Transverse colon (tissue), 4 donors: ENCODE results near the gene IFNGR2. TPM values are rescaled to one million over a fixed set of nuclear protein-coding genes. Genes with fewer than 3 reads are reported as not detected.

Experiments used
- DNase-seq: peaks from one replicate; pipeline ENCODE4 v3.0.0-alpha.2; 2019
- H3K27ac ChIP-seq, 4 donors: fragments of 200-600 bp; sonication (generic); 2 replicates each; pipeline ENCODE4 v1.5.1; 2016 to 2018; ENCODE audit warnings: inconsistent platforms in 4 of 4
- H3K27me3 ChIP-seq: fragments of 200-600 bp; sonication (generic); 2 replicates; pipeline ENCODE4 v1.5.1; 2017; ENCODE audit warnings: inconsistent platforms
- H3K36me3 ChIP-seq, 4 donors: fragments of 200-600 bp; sonication (generic); 2 replicates each; pipeline ENCODE4 v1.5.1; 2017 to 2019; ENCODE audit warnings: inconsistent platforms in 4 of 4
- H3K4me1 ChIP-seq, 4 donors: fragments of 200-600 bp; sonication (generic); 2 replicates each; pipeline ENCODE4 v1.5.1; 2017 to 2020; ENCODE audit warnings: inconsistent platforms in 4 of 4
- H3K4me3 ChIP-seq, 4 donors: fragments of 200-600 bp; sonication (generic); 1 replicate in 1 of 4; 2 replicates in 3 of 4; pipeline versions ENCODE4 v1.5.1 to v1.6.1; 2017 to 2019; ENCODE audit warnings: inconsistent platforms in 4 of 4
- H3K9me3 ChIP-seq, 2 donors: fragments of 200-600 bp; sonication (generic); 2 replicates each; pipeline ENCODE4 v1.5.1; 2017 to 2019; ENCODE audit warnings: inconsistent platforms in 2 of 2
- EP300 ChIP-seq: sonication (generic); formaldehyde crosslinking; IDR thresholded peaks from one replicate; pipeline ENCODE4 v1.6.1; 2017; ENCODE audit warnings: antibody characterized with exemption, low read depth
- POLR2A ChIP-seq: fragments of 450-650 bp; IDR thresholded peaks from one replicate; pipeline ENCODE4 v1.6.1; 2016; ENCODE audit warnings: antibody characterized with exemption, mild to moderate bottlenecking, moderate library complexity
- POLR2AphosphoS5 ChIP-seq, 3 donors: sonication (generic); formaldehyde crosslinking; IDR thresholded peaks; one replicate each; pipeline ENCODE4 v1.6.1; 2016; ENCODE audit warnings: antibody characterized with exemption in 3 of 3
- WGBS, 2 donors: methylation state at CpG; one replicate each; pipeline ENCODE4 v1.1.5; 2018; ENCODE audit warnings: low coverage in 1 of 2; 5-methylcytosine and 5-hydroxymethylcytosine counted together
- in situ Hi-C, 4 donors: fragments of 200-750 bp; cut with MboI; loops; one replicate each; pipeline versions ENCODE4 v1.15.0 to v1.15.1; 2017; ENCODE audit warnings: low sequenced_read_pairs in 3 of 4, low pct_ligation_motif_present in 1 of 4, low pct_unique_long_range_greater_than_20kb in 1 of 4
- intact Hi-C: fragments of 100-400 bp; cut with DNase I; formaldehyde crosslinking; loops from one replicate; pipeline ENCODE4 v1.15.1; 2023; ENCODE audit warnings: low total_unique reads
- total RNA-seq, 4 donors: library from RNA; depleted of rRNA; stranded (reverse); fragments of >200 nt; gene quantifications; one replicate each; pipeline ENCODE4 v1.1.0, GENCODE V29; 2016
- TF ChIP-seq, protein P1 (sequence below), 5 experiments: fragments of 200-600 bp in 3 of 5; fragments of 450-650 bp in 2 of 5; sonication (generic) in 3 of 5; IDR thresholded peaks; 1 replicate in 2 of 5; 2 replicates in 3 of 5; pipeline ENCODE4 v1.5.1; 2016 to 2017; ENCODE audit warnings: antibody characterized with exemption in 5 of 5, inconsistent platforms in 3 of 5, mild to moderate bottlenecking in 2 of 5, moderate library complexity in 1 of 5

IFNGR2 gene
- total RNA-seq, 4 donors from 2014 or later: 40.8 to 131 (median 76.6) TPM

DNA sequence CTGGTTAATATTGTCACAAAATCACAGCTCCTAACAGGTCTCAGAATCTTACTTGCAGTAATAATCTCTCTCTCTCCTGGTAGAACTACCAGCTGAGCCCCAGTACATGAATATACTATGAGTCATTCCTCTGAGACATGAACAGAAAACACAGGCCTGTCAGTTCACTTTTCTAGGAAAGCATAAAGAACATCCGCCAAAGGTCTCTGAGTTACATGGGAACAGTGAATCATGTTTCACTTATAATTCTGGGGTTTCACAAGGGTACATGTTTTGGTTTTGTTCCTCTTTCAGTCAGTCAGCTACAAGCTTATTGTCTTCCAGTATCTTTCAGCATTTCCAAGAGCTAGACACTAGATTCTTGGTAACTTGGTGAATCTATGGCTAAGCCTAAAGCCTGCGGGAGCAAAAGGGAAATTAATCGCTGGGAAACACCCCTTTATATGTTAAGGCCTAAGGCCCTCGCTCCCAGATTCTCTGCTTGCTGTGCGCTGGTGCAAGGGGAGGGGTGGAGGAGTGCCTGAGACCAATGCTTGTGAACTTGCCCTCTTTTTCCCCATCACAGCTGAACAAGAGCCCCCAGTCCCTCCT is 31.7 kb downstream of the IFNGR2 start:
- TF ChIP-seq, protein P1, sequence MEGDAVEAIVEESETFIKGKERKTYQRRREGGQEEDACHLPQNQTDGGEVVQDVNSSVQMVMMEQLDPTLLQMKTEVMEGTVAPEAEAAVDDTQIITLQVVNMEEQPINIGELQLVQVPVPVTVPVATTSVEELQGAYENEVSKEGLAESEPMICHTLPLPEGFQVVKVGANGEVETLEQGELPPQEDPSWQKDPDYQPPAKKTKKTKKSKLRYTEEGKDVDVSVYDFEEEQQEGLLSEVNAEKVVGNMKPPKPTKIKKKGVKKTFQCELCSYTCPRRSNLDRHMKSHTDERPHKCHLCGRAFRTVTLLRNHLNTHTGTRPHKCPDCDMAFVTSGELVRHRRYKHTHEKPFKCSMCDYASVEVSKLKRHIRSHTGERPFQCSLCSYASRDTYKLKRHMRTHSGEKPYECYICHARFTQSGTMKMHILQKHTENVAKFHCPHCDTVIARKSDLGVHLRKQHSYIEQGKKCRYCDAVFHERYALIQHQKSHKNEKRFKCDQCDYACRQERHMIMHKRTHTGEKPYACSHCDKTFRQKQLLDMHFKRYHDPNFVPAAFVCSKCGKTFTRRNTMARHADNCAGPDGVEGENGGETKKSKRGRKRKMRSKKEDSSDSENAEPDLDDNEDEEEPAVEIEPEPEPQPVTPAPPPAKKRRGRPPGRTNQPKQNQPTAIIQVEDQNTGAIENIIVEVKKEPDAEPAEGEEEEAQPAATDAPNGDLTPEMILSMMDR (IDR thresholded peaks at IDR 0.05): no peak
- TF ChIP-seq POLR2AphosphoS5 (IDR thresholded peaks at IDR 0.05) (peak; percentile 31 to 82 (median 59)), EP300 (no peak), POLR2A (no peak)
- no peak for DNase-seq
- Histone ChIP-seq H3K4me3 (no peak overlapping the region), H3K27me3 (no peaks in the 10 kb centered on the region), H3K4me1 (peaks cover 6 to 18% (median 6%) of the 10 kb centered on the region in 4 donors), H3K27ac (peak overlapping the region; percentile 72 to 83 (median 78)), H3K9me3 (no peaks in the 10 kb centered on the region), H3K36me3 (peaks cover 0 to 52% (median 25%) of the 10 kb centered on the region in 4 donors)
- WGBS, 2 donors: 62 to 85% methylated on average over 4 to 5 of the region's 5 CpGs
- intact Hi-C loops (no loop called here), in situ Hi-C loops (loop anchor here in 1 of 4 donors (25.0 kb wide), 1 partner anchor 498 kb away; no protein-coding TSS in a partner anchor)

DNA sequence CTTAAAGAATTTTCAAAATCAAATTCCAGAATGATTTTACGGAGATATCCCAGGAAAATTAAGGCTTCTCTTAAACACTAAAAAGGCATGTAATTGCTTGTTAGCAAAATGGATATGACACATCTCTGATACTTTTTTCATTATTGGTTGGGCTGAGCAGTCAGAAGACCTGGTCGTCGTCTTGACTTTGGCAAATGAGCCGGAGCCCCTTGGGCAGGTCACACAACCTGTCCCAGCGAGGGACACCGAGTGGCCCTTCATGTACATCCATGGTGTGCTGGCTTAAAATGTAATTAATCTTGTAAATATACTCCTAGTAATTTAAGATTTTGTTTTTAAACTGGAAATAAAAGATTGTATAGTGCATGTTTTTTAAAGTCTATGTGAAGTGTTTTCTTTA is 33.9 kb downstream of the IFNGR2 start:
- Histone ChIP-seq H3K36me3 (peaks cover 0 to 43% (median 21%) of the 10 kb centered on the region in 4 donors), H3K27me3 (no peaks in the 10 kb centered on the region), H3K27ac (no peak overlapping the region), H3K9me3 (no peaks in the 10 kb centered on the region), H3K4me3 (no peak overlapping the region), H3K4me1 (peaks cover 7 to 23% (median 9%) of the 10 kb centered on the region in 4 donors)
- TF ChIP-seq POLR2AphosphoS5 (IDR thresholded peaks at IDR 0.05): no peak
- no peak for TF ChIP-seq POLR2A
- no peak for TF ChIP-seq EP300
- TF ChIP-seq, protein P1 (IDR thresholded peaks at IDR 0.05): no peak
- DNase-seq: no peak
- in situ Hi-C loops (loop anchor here in 1 of 4 donors (25.0 kb wide), 1 partner anchor 500 kb away; no protein-coding TSS in a partner anchor), intact Hi-C loops (no loop called here)
- 82 to 89% methylated on average over 5 to 6 of the region's 6 CpGs for WGBS, 2 donors

DNA sequence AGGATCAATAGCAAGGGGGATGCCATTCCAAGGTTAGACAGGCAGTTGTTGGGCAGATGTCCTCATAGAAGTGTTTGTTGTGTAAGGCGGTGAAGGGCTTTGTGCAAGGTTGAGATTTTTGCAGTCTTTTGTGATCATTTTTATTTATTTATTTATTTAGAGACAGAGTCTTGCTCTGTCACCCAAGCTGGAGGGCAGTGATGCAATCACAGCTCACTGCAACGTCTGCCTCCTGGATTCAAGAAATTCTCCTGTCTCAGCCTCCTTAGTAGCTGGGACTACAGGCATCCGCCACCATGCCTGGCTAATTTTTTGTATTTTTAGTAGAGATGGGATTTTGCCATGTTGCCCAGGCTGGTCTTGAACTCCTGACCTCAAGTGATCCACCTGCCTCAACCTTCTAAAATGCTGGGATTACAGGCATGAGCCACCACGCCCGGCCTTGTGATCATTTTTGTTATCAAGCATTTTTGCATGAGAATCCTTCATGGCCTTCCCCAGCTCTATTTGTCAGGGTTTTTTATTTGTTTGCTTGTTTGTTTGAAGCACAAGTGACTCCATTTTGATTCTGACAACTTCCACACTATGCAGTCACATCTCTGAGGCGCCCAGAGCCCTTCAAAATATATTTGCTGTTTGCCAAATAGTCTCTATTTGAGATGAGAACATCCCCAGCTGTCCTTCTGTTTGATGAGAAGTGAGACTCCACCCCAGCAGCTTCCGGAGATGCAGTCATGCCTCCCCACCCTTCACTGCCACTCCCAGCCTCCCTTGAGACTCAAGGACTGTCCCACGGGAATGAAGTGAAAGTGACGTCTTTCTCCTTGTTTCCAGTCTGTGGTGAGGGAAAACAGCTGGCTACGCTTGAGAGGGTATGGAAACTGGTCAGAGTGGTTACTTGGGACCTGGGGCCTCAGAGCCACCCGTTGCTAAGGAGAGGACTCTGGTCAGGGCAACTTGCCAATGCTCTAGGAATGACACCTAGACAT is 38.6 kb downstream of the IFNGR2 start:
- Histone ChIP-seq H3K4me3 (no peak overlapping the region), H3K27ac (peak overlapping the region; percentile 43 to 70 (median 56)), H3K9me3 (no peaks in the 10 kb centered on the region), H3K27me3 (no peaks in the 10 kb centered on the region), H3K36me3 (peaks cover 0 to 25% (median 11%) of the 10 kb centered on the region in 4 donors), H3K4me1 (peaks cover 0 to 12% (median 5%) of the 10 kb centered on the region in 4 donors)
- in situ Hi-C loops (loop anchor here in 2 of 4 donors (10.0 to 25.0 kb wide), 2 partner anchors 247 to 504 kb away; no protein-coding TSS in a partner anchor), intact Hi-C loops (loop anchor here (10.0 kb wide), 2 partner anchors 77 to 237 kb away; no protein-coding TSS in a partner anchor)
- WGBS, 2 donors: 48 to 75% methylated on average over 4 to 11 of the region's 11 CpGs
- DNase-seq: peak; percentile 59
- TF ChIP-seq, protein P1 (IDR thresholded peaks at IDR 0.05): no peak
- TF ChIP-seq POLR2AphosphoS5 (IDR thresholded peaks at IDR 0.05): peak in 2 of 3 donors; percentile 42 to 43

DNA sequence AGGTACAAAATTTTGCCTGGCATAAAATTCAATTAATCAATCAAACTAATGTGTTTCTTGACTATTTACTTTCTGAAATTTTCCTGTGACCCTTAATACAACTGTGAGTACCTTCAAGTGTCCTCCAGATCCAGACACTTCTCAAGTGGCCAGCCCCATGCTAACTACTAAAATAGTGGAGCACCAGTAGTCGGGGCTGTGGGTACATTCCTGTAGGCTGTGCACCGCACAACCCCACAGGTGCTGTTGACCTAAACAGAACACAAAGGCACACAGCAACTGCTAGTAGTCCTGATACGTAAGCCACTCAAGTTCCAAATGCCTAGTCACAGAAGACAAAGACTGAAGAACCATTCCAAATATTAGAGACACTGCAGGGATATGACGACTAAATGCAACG is 40.0 kb downstream of the IFNGR2 start:
- no peak for TF ChIP-seq POLR2A
- H3K4me1 ChIP-seq: peaks cover 0 to 12% (median 5%) of the 10 kb centered on the region in 4 donors
- no peaks in the 10 kb centered on the region for H3K9me3 ChIP-seq
- H3K27ac ChIP-seq: peak overlapping the region in 2 of 4 donors; percentile 51 to 70
- intact Hi-C loops (loop anchor here (10.0 kb wide), 2 partner anchors 78 to 238 kb away; no protein-coding TSS in a partner anchor), in situ Hi-C loops (loop anchor here in 2 of 4 donors (10.0 to 25.0 kb wide), 2 partner anchors 248 to 506 kb away; no protein-coding TSS in a partner anchor)
- no peak for DNase-seq
- H3K27me3 ChIP-seq: no peaks in the 10 kb centered on the region
- H3K4me3 ChIP-seq: no peak overlapping the region
- H3K36me3 ChIP-seq: peaks cover 0 to 13% (median 5%) of the 10 kb centered on the region in 4 donors
- 90% methylated on average over 2 to 5 of the region's 5 CpGs for WGBS, 2 donors
